Measurements from ENCODE around the gene ERC2. TPM values are rescaled to one million over a fixed set of nuclear protein-coding genes. Genes with fewer than 3 reads are reported as not detected.

Gene ERC2
- total and polyA plus RNA-seq, 2 of the 8 experiments (the other 6 are each of a cell fraction or from before 2014, with no cell fraction given), result 16.4 to 22.8 TPM

- Histone ChIP-seq H4K5ac (ENCODE audit: insufficient read length, low read depth, low read length) (no peak overlapping the region), H3K4me1 (replicated peaks in 1 of 4; ENCODE audit: control insufficient read depth in 3 of 4, insufficient read depth in 4 of 4, low read length in 3 of 4) (peaks cover 0 to 16% (median 6%) of the 10 kb centered on the region in 4 experiments; a peak in 4 of 7 replicates), H3K4ac (replicated peaks; ENCODE audit: insufficient read length, low read depth, low read length) (no peak overlapping the region), H3K79me2 (ENCODE audit: control insufficient read depth in 1 of 2, insufficient read depth in 2 of 2, low read length in 2 of 2) (no peaks in the 10 kb centered on the region), H2AK5ac (ENCODE audit: low read depth, low read length) (no peak overlapping the region), H3K4me3 (ENCODE audit: extremely low read depth in 1 of 4, insufficient read depth in 2 of 4, low read depth in 3 of 4, low read length in 4 of 4) (no peak overlapping the region), H3K14ac (ENCODE audit: insufficient read length) (no peak overlapping the region), H3K4me2 (ENCODE audit: insufficient read depth in 1 of 2, low read depth in 2 of 2, low read length in 2 of 2) (peak overlapping the region; percentile 43 to 46; a peak in 2 of 4 replicates), H3K36me3 (ENCODE audit: control insufficient read depth in 2 of 4, insufficient read depth in 4 of 4, low read length in 3 of 4) (no peaks in the 10 kb centered on the region), H3K27ac (ENCODE audit: low read depth, low read length) (no peak overlapping the region), H3K23ac (ENCODE audit: insufficient read length) (no peak overlapping the region), H2BK20ac (ENCODE audit: low read length) (no peak overlapping the region), H3K23me2 (ENCODE audit: low read depth, low read length) (no peaks in the 10 kb centered on the region), H2AFZ (ENCODE audit: low read length) (no peak overlapping the region), H3K18ac (ENCODE audit: extremely low read depth, low read length) (no peak overlapping the region; the same call in 1 of the 2 replicates), H3K79me1 (ENCODE audit: low read depth, low read length) (no peaks in the 10 kb centered on the region), H3K9ac (replicated peaks in 1 of 4; ENCODE audit: extremely low read depth in 1 of 4, low read depth in 3 of 4, low read length in 3 of 4) (no peak overlapping the region), H4K8ac (ENCODE audit: extremely low read depth, insufficient read depth, low read length) (no peak overlapping the region), H3K27me3 (replicated peaks in 1 of 4; ENCODE audit: control insufficient read depth in 3 of 4, extremely low read depth in 1 of 4, insufficient read depth in 3 of 4, low read length in 3 of 4) (no peaks in the 10 kb centered on the region), H2BK5ac (ENCODE audit: low read depth, low read length) (peak overlapping the region; percentile 72; the same call in 1 of the 2 replicates), H2BK120ac (replicated peaks; ENCODE audit: low read depth, low read length) (peak overlapping the region; percentile 48), H2BK15ac (ENCODE audit: low read length) (no peak overlapping the region), H2BK12ac (ENCODE audit: low read depth, low read length) (peak overlapping the region; percentile 51; the same call in 1 of the 2 replicates), H3K9me3 (ENCODE audit: insufficient read depth in 2 of 2, low read depth in 1 of 2, low read length in 1 of 2) (no peaks in the 10 kb centered on the region), H4K91ac (replicated peaks; ENCODE audit: insufficient read length, low read length) (peak overlapping the region; percentile 12), H3K56ac (replicated peaks; ENCODE audit: insufficient read length, low read depth, low read length) (no peak overlapping the region), H4K20me1 (replicated peaks in 1 of 2; ENCODE audit: control insufficient read depth in 1 of 2, insufficient read depth in 2 of 2, low read length in 2 of 2) (no peaks in the 10 kb centered on the region)
- POLR2A ChIA-PET (ENCODE audit: partially characterized antibody), result no interaction called here
- FAIRE-seq, result no peak
- 74% methylated on average over 4 of the region's 4 CpGs; no CpG with 5 or more reads in 1 of the 2 experiments for WGBS, 2 experiments (ENCODE audit: extremely low coverage in 1 of 2, insufficient coverage in 1 of 2, insufficient read length in 1 of 2, insufficient replicate concordance in 2 of 2, low coverage in 1 of 2, low lambda C conversion rate in 2 of 2, missing lambda C conversion rate in 1 of 2)
- DNase-seq (ENCODE audit: low read depth in 1 of 2, low spot score in 2 of 2), result no peak
- CTCF ChIA-PET (ENCODE audit: partially characterized antibody), result interaction anchor here (1.5 to 11.5 kb wide), 2 partner anchors 16 to 109 kb away, joined by 4 to 66 read pairs; no protein-coding TSS in a partner anchor
- TF ChIP-seq RXRA (IDR thresholded peaks at IDR 0.05; ENCODE audit: insufficient read depth, low read depth, low read length), result no peak
- no peak for TF ChIP-seq JUND (IDR thresholded peaks at IDR 0.05; ENCODE audit: low read length)
- no peak for TF ChIP-seq RAD21 (IDR thresholded peaks at IDR 0.05 in 1 of 2, conservative IDR thresholded peaks at IDR 0.05 in 1 of 2; ENCODE audit: low read depth in 2 of 2, low read length in 2 of 2)
- no peak for TF ChIP-seq SP2 (IDR thresholded peaks at IDR 0.05; ENCODE audit: low read length)
- no peak for TF ChIP-seq SUZ12 (IDR thresholded peaks at IDR 0.05; ENCODE audit: low read length)
- no peak for TF ChIP-seq NANOG (IDR thresholded peaks at IDR 0.05; ENCODE audit: insufficient read depth, low read depth, low read length, poor library complexity, severe bottlenecking)
- no peak for TF ChIP-seq CBX8 (IDR thresholded peaks at IDR 0.05; ENCODE audit: borderline replicate concordance, low read depth, low read length)
- TF ChIP-seq EZH2 (IDR thresholded peaks at IDR 0.05; ENCODE audit: low read depth, low read length, severe bottlenecking), result no peak
- TF ChIP-seq, protein P1, sequence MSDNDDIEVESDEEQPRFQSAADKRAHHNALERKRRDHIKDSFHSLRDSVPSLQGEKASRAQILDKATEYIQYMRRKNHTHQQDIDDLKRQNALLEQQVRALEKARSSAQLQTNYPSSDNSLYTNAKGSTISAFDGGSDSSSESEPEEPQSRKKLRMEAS (IDR thresholded peaks at IDR 0.05), result no peak
- TF ChIP-seq CHD1 (IDR thresholded peaks at IDR 0.05; ENCODE audit: low read depth, low read length), result no peak
These were observed 853.1 kb downstream of the ERC2 start for GRCh38 chr3:55615039-55615693.

Data from H1 (cell line).